SK-N-SH treated with all-trans-retinoic acid at 6 μM for 48 hours (cell line): Measurements from ENCODE around the gene KCNH1.

Experiments
- ATAC-seq: fragments of 200-7000 bp; cut with Tn5 transposase; 3 replicates; pipeline ENCODE4 v1.9.1; 2020; ENCODE audit warnings: mild to moderate bottlenecking, moderate library complexity
- ARNTL ChIP-seq: fragments of 450-650 bp; formaldehyde crosslinking; IDR thresholded peaks from 2 replicates; pipeline ENCODE4 v1.5.0; 2020; ENCODE audit warnings: low read depth, mild to moderate bottlenecking, moderate library complexity, borderline replicate concordance
- BACH2 ChIP-seq: fragments of 250-450 bp; sonication (Bioruptor Pico); IDR thresholded peaks from 2 replicates; pipeline ENCODE4 v1.9.0; 2021; ENCODE audit warnings: mild to moderate bottlenecking, borderline replicate concordance
- CSDC2 ChIP-seq: fragments of 250-450 bp; sonication (Bioruptor Pico); IDR thresholded peaks from 2 replicates; pipeline ENCODE4 v1.5.0; 2020; ENCODE audit warnings: mild to moderate bottlenecking, moderate library complexity
- ESRRG ChIP-seq: fragments of 250-450 bp; sonication (Bioruptor Pico); IDR thresholded peaks from 2 replicates; pipeline ENCODE4 v1.6.1; 2021; ENCODE audit warnings: mild to moderate bottlenecking
- GLIS3 ChIP-seq: fragments of 250-450 bp; sonication (Bioruptor Pico); IDR thresholded peaks from 2 replicates; pipeline ENCODE4 v1.5.0; 2020; ENCODE audit warnings: mild to moderate bottlenecking, moderate library complexity
- ISL1 ChIP-seq: fragments of 250-450 bp; sonication (Bioruptor Pico); IDR thresholded peaks from 2 replicates; pipeline ENCODE4 v2.1.2; 2022; ENCODE audit warnings: mild to moderate bottlenecking, moderate library complexity
- OSR1 ChIP-seq: fragments of 250-450 bp; sonication (Bioruptor Pico); IDR thresholded peaks from 2 replicates; pipeline ENCODE4 v1.8.0; 2022; ENCODE audit warnings: moderate library complexity, mild to moderate bottlenecking, inconsistent platforms
- PATZ1 ChIP-seq: fragments of 250-450 bp; sonication (Bioruptor Pico); IDR thresholded peaks from 2 replicates; pipeline ENCODE4 v1.8.0; 2020; ENCODE audit warnings: mild to moderate bottlenecking, moderate library complexity, borderline replicate concordance
- PPARA ChIP-seq: fragments of 250-450 bp; sonication (Bioruptor Pico); IDR thresholded peaks from 2 replicates; pipeline ENCODE4 v1.5.0; 2020; ENCODE audit warnings: mild to moderate bottlenecking, borderline replicate concordance
- SNAI2 ChIP-seq: fragments of 250-450 bp; sonication (Bioruptor Pico); IDR thresholded peaks from 2 replicates; pipeline ENCODE4 v1.5.0; 2020; ENCODE audit warnings: mild to moderate bottlenecking, moderate library complexity
- TOX ChIP-seq: fragments of 250-450 bp; sonication (Bioruptor Pico); IDR thresholded peaks from 2 replicates; pipeline ENCODE4 v1.8.0; 2021; ENCODE audit warnings: mild to moderate bottlenecking, moderate library complexity, borderline replicate concordance
- ZC3H10 ChIP-seq: fragments of 250-450 bp; sonication (Bioruptor Pico); IDR thresholded peaks from 2 replicates; pipeline ENCODE4 v1.5.1; 2021; ENCODE audit warnings: mild to moderate bottlenecking, moderate library complexity
- ZFP3 ChIP-seq: fragments of 250-450 bp; sonication (Bioruptor Pico); IDR thresholded peaks from 2 replicates; pipeline ENCODE4 v1.5.0; 2020; ENCODE audit warnings: mild to moderate bottlenecking, moderate library complexity
- ZFP30 ChIP-seq: fragments of 450-650 bp; formaldehyde crosslinking; IDR thresholded peaks from 2 replicates; pipeline ENCODE4 v1.5.0; 2022; ENCODE audit warnings: mild to moderate bottlenecking, moderate library complexity
- ZNF565 ChIP-seq: fragments of 450-650 bp; formaldehyde crosslinking; conservative IDR thresholded peaks from 2 replicates; pipeline ENCODE4 v1.5.0; 2020; ENCODE audit warnings: low read depth, mild to moderate bottlenecking, moderate library complexity
- ZNF70 ChIP-seq: fragments of 450-650 bp; formaldehyde crosslinking; IDR thresholded peaks from 2 replicates; pipeline ENCODE4 v1.5.0; 2020; ENCODE audit warnings: mild to moderate bottlenecking, moderate library complexity
- ZNF8 ChIP-seq: fragments of 450-650 bp; formaldehyde crosslinking; IDR thresholded peaks from 2 replicates; pipeline ENCODE4 v1.5.0; 2020; ENCODE audit warnings: mild to moderate bottlenecking, moderate library complexity
- TF ChIP-seq, protein P1 (sequence below): fragments of 250-450 bp; sonication (Bioruptor Pico); IDR thresholded peaks from 2 replicates; pipeline ENCODE4 v1.5.1; 2021; ENCODE audit warnings: mild to moderate bottlenecking, moderate library complexity
- TF ChIP-seq, protein P2 (sequence below): fragments of 250-450 bp; sonication (Bioruptor Pico); IDR thresholded peaks from 2 replicates; pipeline ENCODE4 v1.5.1; 2020; ENCODE audit warnings: low read depth, mild to moderate bottlenecking, moderate library complexity
- TF ChIP-seq, protein P3 (sequence below): fragments of 250-450 bp; sonication (Bioruptor Pico); IDR thresholded peaks from 2 replicates; pipeline ENCODE4 v1.5.0; 2020; ENCODE audit warnings: mild to moderate bottlenecking, moderate library complexity

Gene KCNH1

GRCh38 chr1:210633636-210634035 lies 500.3 kb downstream of the KCNH1 start:
- ATAC-seq, result no peak
- no peak for TF ChIP-seq ZFP3 (CRISPR knock-in tag)
- TF ChIP-seq ISL1 (CRISPR knock-in tag), result no peak
- no peak for TF ChIP-seq ZFP30
- TF ChIP-seq OSR1 (CRISPR knock-in tag), result no peak
- TF ChIP-seq GLIS3 (CRISPR knock-in tag), result no peak
- TF ChIP-seq PATZ1, result no peak
- TF ChIP-seq BACH2 (CRISPR knock-in tag), result no peak
- TF ChIP-seq CSDC2 (CRISPR knock-in tag), result no peak
- no peak for TF ChIP-seq ESRRG (CRISPR knock-in tag)
- no peak for TF ChIP-seq TOX (CRISPR knock-in tag)
- TF ChIP-seq, protein P1, sequence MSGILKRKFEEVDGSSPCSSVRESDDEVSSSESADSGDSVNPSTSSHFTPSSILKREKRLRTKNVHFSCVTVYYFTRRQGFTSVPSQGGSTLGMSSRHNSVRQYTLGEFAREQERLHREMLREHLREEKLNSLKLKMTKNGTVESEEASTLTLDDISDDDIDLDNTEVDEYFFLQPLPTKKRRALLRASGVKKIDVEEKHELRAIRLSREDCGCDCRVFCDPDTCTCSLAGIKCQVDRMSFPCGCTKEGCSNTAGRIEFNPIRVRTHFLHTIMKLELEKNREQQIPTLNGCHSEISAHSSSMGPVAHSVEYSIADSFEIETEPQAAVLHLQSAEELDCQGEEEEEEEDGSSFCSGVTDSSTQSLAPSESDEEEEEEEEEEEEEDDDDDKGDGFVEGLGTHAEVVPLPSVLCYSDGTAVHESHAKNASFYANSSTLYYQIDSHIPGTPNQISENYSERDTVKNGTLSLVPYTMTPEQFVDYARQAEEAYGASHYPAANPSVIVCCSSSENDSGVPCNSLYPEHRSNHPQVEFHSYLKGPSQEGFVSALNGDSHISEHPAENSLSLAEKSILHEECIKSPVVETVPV (CRISPR knock-in tag), result no peak
- no peak for TF ChIP-seq ARNTL
- TF ChIP-seq SNAI2, result no peak
- TF ChIP-seq ZC3H10 (CRISPR knock-in tag), result no peak
- TF ChIP-seq PPARA (CRISPR knock-in tag), result no peak
- TF ChIP-seq, protein P2, sequence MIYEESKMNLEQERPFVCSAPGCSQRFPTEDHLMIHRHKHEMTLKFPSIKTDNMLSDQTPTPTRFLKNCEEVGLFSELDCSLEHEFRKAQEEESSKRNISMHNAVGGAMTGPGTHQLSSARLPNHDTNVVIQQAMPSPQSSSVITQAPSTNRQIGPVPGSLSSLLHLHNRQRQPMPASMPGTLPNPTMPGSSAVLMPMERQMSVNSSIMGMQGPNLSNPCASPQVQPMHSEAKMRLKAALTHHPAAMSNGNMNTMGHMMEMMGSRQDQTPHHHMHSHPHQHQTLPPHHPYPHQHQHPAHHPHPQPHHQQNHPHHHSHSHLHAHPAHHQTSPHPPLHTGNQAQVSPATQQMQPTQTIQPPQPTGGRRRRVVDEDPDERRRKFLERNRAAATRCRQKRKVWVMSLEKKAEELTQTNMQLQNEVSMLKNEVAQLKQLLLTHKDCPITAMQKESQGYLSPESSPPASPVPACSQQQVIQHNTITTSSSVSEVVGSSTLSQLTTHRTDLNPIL (CRISPR knock-in tag), result no peak
- TF ChIP-seq ZNF70, result no peak
- TF ChIP-seq, protein P3, sequence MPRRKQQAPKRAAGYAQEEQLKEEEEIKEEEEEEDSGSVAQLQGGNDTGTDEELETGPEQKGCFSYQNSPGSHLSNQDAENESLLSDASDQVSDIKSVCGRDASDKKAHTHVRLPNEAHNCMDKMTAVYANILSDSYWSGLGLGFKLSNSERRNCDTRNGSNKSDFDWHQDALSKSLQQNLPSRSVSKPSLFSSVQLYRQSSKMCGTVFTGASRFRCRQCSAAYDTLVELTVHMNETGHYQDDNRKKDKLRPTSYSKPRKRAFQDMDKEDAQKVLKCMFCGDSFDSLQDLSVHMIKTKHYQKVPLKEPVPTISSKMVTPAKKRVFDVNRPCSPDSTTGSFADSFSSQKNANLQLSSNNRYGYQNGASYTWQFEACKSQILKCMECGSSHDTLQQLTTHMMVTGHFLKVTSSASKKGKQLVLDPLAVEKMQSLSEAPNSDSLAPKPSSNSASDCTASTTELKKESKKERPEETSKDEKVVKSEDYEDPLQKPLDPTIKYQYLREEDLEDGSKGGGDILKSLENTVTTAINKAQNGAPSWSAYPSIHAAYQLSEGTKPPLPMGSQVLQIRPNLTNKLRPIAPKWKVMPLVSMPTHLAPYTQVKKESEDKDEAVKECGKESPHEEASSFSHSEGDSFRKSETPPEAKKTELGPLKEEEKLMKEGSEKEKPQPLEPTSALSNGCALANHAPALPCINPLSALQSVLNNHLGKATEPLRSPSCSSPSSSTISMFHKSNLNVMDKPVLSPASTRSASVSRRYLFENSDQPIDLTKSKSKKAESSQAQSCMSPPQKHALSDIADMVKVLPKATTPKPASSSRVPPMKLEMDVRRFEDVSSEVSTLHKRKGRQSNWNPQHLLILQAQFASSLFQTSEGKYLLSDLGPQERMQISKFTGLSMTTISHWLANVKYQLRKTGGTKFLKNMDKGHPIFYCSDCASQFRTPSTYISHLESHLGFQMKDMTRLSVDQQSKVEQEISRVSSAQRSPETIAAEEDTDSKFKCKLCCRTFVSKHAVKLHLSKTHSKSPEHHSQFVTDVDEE (CRISPR knock-in tag), result no peak

GRCh38 chr1:210633140-210633539 lies 500.8 kb downstream of the KCNH1 start:
- TF ChIP-seq, protein P3 (CRISPR knock-in tag), result no peak

DNA sequence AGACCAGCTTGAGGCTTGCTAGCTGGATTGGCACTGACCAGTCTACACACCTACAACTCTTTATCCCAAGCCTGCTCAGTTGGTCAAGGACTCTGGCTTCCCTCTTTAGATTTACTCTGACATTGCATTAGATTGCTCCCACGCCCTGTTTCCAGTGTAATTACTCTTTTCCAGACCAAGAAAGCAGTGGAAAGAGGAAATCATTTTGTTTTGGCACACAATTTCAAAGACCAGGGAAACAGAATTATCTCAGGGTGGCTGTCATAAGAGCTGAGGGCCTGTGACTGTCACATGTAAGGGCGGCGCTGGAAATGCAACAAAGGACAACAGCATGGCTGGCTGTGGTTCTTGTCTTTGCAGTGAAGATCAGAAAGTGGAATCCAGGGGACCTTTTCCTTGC lies 502.5 kb downstream of the KCNH1 start:
- ATAC-seq, result no peak
- TF ChIP-seq PPARA (CRISPR knock-in tag), result no peak
- TF ChIP-seq TOX (CRISPR knock-in tag), result no peak
- no peak for TF ChIP-seq ZNF8 (CRISPR knock-in tag)
- no peak for TF ChIP-seq ZFP30
- no peak for TF ChIP-seq ZC3H10 (CRISPR knock-in tag)
- TF ChIP-seq, protein P3 (CRISPR knock-in tag), result no peak
- TF ChIP-seq ZFP3 (CRISPR knock-in tag), result no peak
- TF ChIP-seq, protein P2 (CRISPR knock-in tag), result no peak
- TF ChIP-seq CSDC2 (CRISPR knock-in tag), result no peak
- no peak for TF ChIP-seq ZNF565
- no peak for TF ChIP-seq OSR1 (CRISPR knock-in tag)
- no peak for TF ChIP-seq SNAI2
- TF ChIP-seq PATZ1, result no peak
- no peak for TF ChIP-seq ARNTL
- TF ChIP-seq ESRRG (CRISPR knock-in tag), result no peak

More at GRCh38 chr1:210633140-210633539, 500.8 kb downstream of the KCNH1 start:
- no peak for ATAC-seq
